NB4 (cell line): ENCODE data around the gene SOX6.
"Not testable (repeated sequence)": the region's sequence is repeated elsewhere in the genome, so short reads cannot be mapped to it uniquely, and the experiment has no call there.

ENCODE experiments used
- CTCF ChIP-seq: IDR thresholded peaks from one replicate; pipeline ENCODE4 v1.5.1; 2012; ENCODE audit warnings: low read depth, low read length
- MAX ChIP-seq: IDR thresholded peaks from 2 replicates; pipeline ENCODE4 v1.6.1; 2011; ENCODE audit warnings: low read depth, low read length
- MYC ChIP-seq: IDR thresholded peaks from 2 replicates; pipeline ENCODE4 v1.6.1; 2011; ENCODE audit warnings: low read depth, low read length
- POLR2A ChIP-seq: IDR thresholded peaks from 2 replicates; pipeline ENCODE4 v1.6.1; 2011; ENCODE audit warnings: mild to moderate bottlenecking; ENCODE audit not compliant: insufficient read length; ENCODE audit errors: extremely low read depth

GRCh38 chr11:16067268-16067667, 289.1 kb downstream of the SOX6 start:
- not testable (repeated sequence) for TF ChIP-seq CTCF, POLR2A, MYC, MAX
